T-helper 22 cell (primary cell): ENCODE measurements around the gene ADSS2.
"Not testable (repeated sequence)": the region's sequence is repeated elsewhere in the genome, so short reads cannot be mapped to it uniquely, and the experiment has no call there.

Experiments
- DNase-seq: peaks from one replicate; pipeline ENCODE4 v3.0.0-alpha.2; 2020; ENCODE audit warnings: low read depth

ADSS2 gene

GRCh38 chr1:244395965-244396364 lies 55.7 kb downstream of the ADSS2 start:
- no peak for DNase-seq

GRCh38 chr1:244394826-244395765 lies 56.6 kb downstream of the ADSS2 start:
- DNase-seq = no peak

- no peak for DNase-seq
These were observed 57.4 kb downstream of the ADSS2 start for GRCh38 chr1:244394346-244394745.

- no peak for DNase-seq
These were observed 58.0 kb downstream of the ADSS2 start for GRCh38 chr1:244393604-244394176.

GRCh38 chr1:244391761-244392160 lies 59.9 kb downstream of the ADSS2 start:
- no peak for DNase-seq

GRCh38 chr1:244388961-244389360 lies 62.7 kb downstream of the ADSS2 start:
- DNase-seq = no peak

- DNase-seq = no peak
These were observed 64.3 kb downstream of the ADSS2 start for GRCh38 chr1:244387415-244387814.

- DNase-seq = no peak
These were observed 65.1 kb downstream of the ADSS2 start for GRCh38 chr1:244386595-244386994.

GRCh38 chr1:244384066-244384465 lies 67.6 kb downstream of the ADSS2 start:
- no peak for DNase-seq

- DNase-seq = no peak
These were observed 68.3 kb downstream of the ADSS2 start for GRCh38 chr1:244383278-244383884.

- no peak for DNase-seq
These were observed 69.7 kb downstream of the ADSS2 start for GRCh38 chr1:244381878-244382565.

GRCh38 chr1:244376126-244376525 lies 75.6 kb downstream of the ADSS2 start:
- DNase-seq = no peak

GRCh38 chr1:244375051-244375450 lies 76.7 kb downstream of the ADSS2 start:
- DNase-seq = no peak

GRCh38 chr1:244374484-244374883 lies 77.2 kb downstream of the ADSS2 start:
- DNase-seq = not testable (repeated sequence)

GRCh38 chr1:244371242-244372141 lies 80.2 kb downstream of the ADSS2 start:
- DNase-seq = no peak

- DNase-seq = no peak
These were observed 81.6 kb downstream of the ADSS2 start for GRCh38 chr1:244370060-244370637.

GRCh38 chr1:244369256-244370057 lies 82.3 kb downstream of the ADSS2 start:
- no peak for DNase-seq

- DNase-seq = no peak
These were observed 83.4 kb downstream of the ADSS2 start for GRCh38 chr1:244368279-244368678.

GRCh38 chr1:244367399-244368114 lies 84.2 kb downstream of the ADSS2 start:
- no peak for DNase-seq
